Nephron progenitor cell (in vitro differentiated cells): ENCODE results near the gene USP49.

ENCODE experiments used
- DNase-seq: peaks from one replicate; pipeline ENCODE4 v3.0.0; 2021
- H3K27ac Mint-ChIP-seq: 2 replicates; pipeline ENCODE4 v1.8.0; 2021; ENCODE audit warnings: mild to moderate bottlenecking, moderate library complexity, mixed read lengths
- H3K27me3 Mint-ChIP-seq: 2 replicates; pipeline ENCODE4 v1.8.0; 2021; ENCODE audit warnings: mild to moderate bottlenecking, low read depth, mixed read lengths; ENCODE audit not compliant: poor library complexity
- H3K36me3 Mint-ChIP-seq: 2 replicates; pipeline ENCODE4 v1.8.0; 2021; ENCODE audit warnings: low read depth, mixed read lengths
- H3K4me1 Mint-ChIP-seq: 2 replicates; pipeline ENCODE4 v1.8.0; 2021; ENCODE audit warnings: mixed read lengths
- H3K4me3 Mint-ChIP-seq: 2 replicates; pipeline ENCODE4 v1.8.0; 2021; ENCODE audit warnings: mild to moderate bottlenecking, moderate library complexity, mixed read lengths
- H3K9me3 Mint-ChIP-seq: 2 replicates; pipeline ENCODE4 v1.8.0; 2021; ENCODE audit warnings: mild to moderate bottlenecking, moderate library complexity, mixed read lengths
- TF ChIP-seq, protein P1 (sequence below): fragments of 200-600 bp; sonication (generic); IDR thresholded peaks from 2 replicates; pipeline ENCODE4 v1.5.0; 2021; ENCODE audit warnings: antibody characterized with exemption

Gene USP49

DNA sequence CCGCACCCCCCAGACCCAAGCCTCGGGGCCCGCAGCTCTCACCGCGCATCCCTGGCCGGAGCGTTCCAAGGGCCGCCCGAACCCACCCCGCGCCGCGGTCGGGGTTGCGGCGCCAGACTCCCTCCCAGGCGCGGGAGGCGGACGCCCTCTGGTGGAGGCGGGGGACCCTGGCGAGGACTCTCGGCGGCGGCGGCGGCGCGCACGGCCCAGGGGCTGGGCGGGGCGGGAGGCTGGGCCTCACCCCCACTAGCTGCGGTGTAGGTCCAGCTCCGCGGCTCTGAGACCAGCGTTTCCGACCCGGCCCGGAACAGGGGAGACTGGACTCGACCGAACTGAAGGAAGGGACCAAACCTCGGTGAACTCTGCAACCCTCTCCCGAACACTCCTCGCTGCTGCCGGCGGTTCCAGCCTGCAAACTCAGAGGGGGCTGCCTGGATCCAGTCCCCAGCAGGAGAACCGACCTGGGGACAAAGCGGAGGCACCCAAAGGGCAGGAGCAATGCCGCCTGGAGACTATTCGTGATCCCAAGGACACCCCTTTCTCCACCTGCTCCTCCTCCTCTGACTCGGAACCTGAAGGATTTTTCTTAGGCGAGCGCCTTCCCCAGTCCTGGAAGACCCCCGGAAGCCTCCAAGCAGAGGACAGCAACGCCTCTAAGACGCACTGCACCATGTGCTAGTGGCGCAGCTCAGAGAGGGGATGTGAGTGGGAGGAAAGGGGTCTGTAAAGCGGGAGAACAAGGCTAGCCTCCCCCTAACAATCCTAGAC lies 108.5 kb downstream of the USP49 start:
- Mint-ChIP-seq H3K4me1 (peaks cover 38% of the 10 kb centered on the region), H3K36me3 (peaks cover 19% of the 10 kb centered on the region), H3K27ac (peak overlapping the region; percentile 99), H3K9me3 (no peaks in the 10 kb centered on the region), H3K27me3 (peaks cover 35% of the 10 kb centered on the region), H3K4me3 (peak overlapping the region; percentile 98)
- peak; percentile 95 for DNase-seq
- TF ChIP-seq, protein P1, sequence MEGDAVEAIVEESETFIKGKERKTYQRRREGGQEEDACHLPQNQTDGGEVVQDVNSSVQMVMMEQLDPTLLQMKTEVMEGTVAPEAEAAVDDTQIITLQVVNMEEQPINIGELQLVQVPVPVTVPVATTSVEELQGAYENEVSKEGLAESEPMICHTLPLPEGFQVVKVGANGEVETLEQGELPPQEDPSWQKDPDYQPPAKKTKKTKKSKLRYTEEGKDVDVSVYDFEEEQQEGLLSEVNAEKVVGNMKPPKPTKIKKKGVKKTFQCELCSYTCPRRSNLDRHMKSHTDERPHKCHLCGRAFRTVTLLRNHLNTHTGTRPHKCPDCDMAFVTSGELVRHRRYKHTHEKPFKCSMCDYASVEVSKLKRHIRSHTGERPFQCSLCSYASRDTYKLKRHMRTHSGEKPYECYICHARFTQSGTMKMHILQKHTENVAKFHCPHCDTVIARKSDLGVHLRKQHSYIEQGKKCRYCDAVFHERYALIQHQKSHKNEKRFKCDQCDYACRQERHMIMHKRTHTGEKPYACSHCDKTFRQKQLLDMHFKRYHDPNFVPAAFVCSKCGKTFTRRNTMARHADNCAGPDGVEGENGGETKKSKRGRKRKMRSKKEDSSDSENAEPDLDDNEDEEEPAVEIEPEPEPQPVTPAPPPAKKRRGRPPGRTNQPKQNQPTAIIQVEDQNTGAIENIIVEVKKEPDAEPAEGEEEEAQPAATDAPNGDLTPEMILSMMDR: peak; percentile 59

DNA sequence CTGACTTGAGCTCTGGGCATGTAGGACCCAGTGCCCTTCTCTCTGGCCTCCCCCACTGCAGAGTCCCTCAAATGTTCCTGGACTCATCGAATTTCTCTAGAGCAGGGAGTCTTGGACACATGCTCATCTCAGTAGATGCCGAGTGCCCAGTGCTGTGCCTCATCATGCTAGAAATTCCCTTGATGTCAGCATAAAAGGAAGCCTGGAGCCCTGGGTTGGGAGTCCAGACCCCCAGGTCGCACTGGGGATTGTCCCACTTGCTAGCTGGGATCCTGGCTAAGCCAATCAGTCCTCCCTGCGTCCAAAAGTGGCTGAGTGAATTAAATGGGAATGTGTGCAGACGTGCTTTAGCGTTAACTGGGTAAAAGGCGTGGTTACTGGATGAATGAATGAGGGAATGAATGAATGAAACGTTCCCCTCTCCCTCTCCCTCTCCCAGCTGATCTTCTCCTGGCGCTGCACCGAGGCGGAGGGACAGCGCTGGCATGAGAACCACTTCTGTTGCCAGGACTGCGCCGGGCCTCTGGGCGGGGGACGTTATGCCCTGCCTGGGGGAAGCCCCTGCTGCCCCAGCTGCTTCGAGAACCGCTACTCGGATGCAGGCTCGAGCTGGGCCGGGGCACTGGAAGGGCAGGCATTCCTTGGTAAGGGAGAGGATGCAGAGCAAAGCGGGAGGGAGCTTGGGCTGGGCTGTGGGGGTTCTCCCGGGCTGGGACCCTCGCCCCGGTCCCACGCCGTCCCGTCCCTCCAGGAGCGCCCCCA lies 109.3 kb downstream of the USP49 start:
- H3K4me1 Mint-ChIP-seq: peaks cover 45% of the 10 kb centered on the region
- no peaks in the 10 kb centered on the region for H3K9me3 Mint-ChIP-seq
- H3K36me3 Mint-ChIP-seq: peaks cover 16% of the 10 kb centered on the region
- peak overlapping the region; percentile 98 for H3K4me3 Mint-ChIP-seq
- TF ChIP-seq, protein P1: no peak
- no peak for DNase-seq
- no peak overlapping the region for H3K27ac Mint-ChIP-seq
- H3K27me3 Mint-ChIP-seq: peaks cover 41% of the 10 kb centered on the region

DNA sequence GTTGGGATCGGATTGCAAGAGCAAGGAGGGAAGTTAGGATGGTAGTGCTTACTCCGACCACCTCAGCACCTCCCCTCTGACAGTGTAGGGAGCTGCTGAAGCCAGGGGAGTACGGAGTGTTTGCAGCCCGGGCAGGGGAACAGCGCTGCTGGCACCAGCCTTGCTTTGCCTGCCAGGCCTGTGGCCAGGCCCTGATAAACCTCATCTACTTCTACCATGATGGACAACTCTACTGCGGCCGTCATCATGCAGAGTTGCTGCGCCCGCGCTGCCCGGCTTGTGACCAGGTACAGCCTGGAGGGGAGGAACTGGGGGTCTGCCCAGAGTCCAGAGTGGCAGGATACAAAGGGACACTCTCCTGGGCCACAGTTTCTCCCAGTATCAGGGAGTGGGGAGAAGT lies 109.9 kb downstream of the USP49 start:
- Mint-ChIP-seq H3K9me3 (no peaks in the 10 kb centered on the region), H3K27me3 (peaks cover 42% of the 10 kb centered on the region), H3K27ac (peak overlapping the region; percentile 69), H3K36me3 (peaks cover 14% of the 10 kb centered on the region), H3K4me3 (peak overlapping the region; percentile 98), H3K4me1 (peaks cover 47% of the 10 kb centered on the region)
- TF ChIP-seq, protein P1: no peak
- DNase-seq: no peak

DNA sequence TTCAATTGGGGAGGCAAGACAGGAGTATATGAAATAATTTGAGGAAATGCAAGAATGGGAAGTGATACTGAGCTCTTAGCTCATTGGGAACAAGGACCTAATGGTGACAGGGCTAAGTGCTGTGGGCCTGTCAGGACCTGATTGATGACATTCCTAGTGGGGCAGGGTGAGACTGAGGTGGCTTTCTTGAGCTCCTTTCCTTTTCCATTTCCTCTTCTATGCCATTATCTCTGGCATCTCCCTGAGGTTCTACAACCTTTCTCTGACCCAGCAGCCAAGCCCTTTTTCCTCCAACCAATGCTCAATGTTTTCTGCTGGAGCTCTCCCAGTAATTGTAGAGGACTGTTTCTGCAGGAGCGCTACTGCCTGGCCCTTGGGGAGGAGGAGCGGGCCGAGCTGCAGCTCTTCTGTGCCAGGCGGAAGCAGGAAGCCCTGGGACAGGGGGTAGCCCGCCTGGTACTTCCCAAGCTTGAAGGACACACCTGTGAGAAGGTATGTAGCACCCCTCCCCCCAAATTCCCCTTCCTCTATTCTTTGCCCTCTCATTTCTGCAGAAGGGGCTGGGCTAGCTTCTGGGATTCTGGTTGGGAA lies 110.5 kb downstream of the USP49 start:
- peaks cover 42% of the 10 kb centered on the region for H3K4me1 Mint-ChIP-seq
- H3K27me3 Mint-ChIP-seq: peaks cover 42% of the 10 kb centered on the region
- peak overlapping the region; percentile 98 for H3K4me3 Mint-ChIP-seq
- no peaks in the 10 kb centered on the region for H3K9me3 Mint-ChIP-seq
- H3K36me3 Mint-ChIP-seq: peaks cover 8% of the 10 kb centered on the region
- H3K27ac Mint-ChIP-seq: peak overlapping the region; percentile 69
- TF ChIP-seq, protein P1: no peak
- DNase-seq: no peak

DNA sequence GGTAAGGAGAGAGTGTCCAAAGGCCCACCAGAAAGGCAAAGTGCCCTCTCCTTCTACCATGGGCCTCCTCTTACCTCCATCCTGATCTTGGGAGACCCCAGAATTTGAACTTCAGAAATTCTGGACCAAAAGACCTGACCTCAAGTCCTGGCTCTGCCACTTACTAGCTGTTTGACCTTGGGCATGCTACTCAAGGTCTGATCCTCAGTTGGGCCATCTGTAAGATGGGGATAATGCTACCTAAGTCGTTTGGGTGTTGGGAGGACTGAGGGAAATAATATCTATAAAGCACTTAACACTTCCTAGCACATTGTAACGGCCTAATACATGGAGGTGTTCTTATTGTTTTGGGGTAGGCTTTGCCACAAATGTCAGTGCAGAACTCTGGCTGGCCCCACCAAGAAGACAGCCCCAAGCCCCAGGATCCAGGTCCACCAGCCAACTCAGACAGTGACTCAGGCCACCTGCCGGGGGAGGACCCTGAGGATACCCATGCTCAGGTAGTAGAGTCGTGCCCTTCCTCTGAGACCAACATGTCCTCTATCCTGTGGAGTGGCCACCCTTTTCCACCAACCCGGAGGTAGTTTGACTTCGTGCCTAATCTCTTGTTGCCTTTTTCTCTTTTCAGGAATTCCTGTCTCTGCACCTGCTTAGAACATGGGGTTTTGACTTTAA lies 111.9 kb downstream of the USP49 start:
- Mint-ChIP-seq H3K27me3 (peaks cover 44% of the 10 kb centered on the region), H3K4me3 (no peak overlapping the region), H3K4me1 (peaks cover 45% of the 10 kb centered on the region), H3K9me3 (no peaks in the 10 kb centered on the region), H3K27ac (no peak overlapping the region), H3K36me3 (no peaks in the 10 kb centered on the region)
- DNase-seq: no peak
- TF ChIP-seq, protein P1: no peak
